Activated CD8-positive, alpha-beta memory T cell treated with anti-CD3 and anti-CD28 coated beads, Interleukin-2, amount 10 ng/mL, durations not matched to agents 7 days and 5 days (primary cell): Measurements from ENCODE around the gene S100A12. TPM values are rescaled to one million over a fixed set of nuclear protein-coding genes. Genes with fewer than 3 reads are reported as not detected.

Source experiments
- ATAC-seq: fragments of 150-1000 bp; cut with Tn5 transposase; one replicate; pipeline ENCODE4 v1.10.0; 2021; ENCODE audit warnings: moderate library complexity
- CTCF ChIA-PET: fragments of 350-600 bp; sonication (Branson Sonifier 250); formaldehyde crosslinking; loops from one replicate; lab custom pipeline; 2021; ENCODE audit warnings: antibody characterized with exemption; lab: Charles Lee
- DNase-seq: peaks from one replicate; pipeline ENCODE4 v3.0.0-alpha.2; 2020
- H3K27ac Mint-ChIP-seq: one replicate; pipeline ENCODE4 v1.8.0; 2021; ENCODE audit warnings: mild to moderate bottlenecking, mixed read lengths
- H3K27me3 Mint-ChIP-seq: one replicate; pipeline ENCODE4 v1.8.0; 2021; ENCODE audit warnings: mixed read lengths
- H3K36me3 Mint-ChIP-seq: one replicate; pipeline ENCODE4 v1.8.0; 2021; ENCODE audit warnings: mild to moderate bottlenecking, mixed read lengths
- H3K4me1 Mint-ChIP-seq: one replicate; pipeline ENCODE4 v1.8.0; 2021; ENCODE audit warnings: mixed read lengths
- H3K4me3 Mint-ChIP-seq: one replicate; pipeline ENCODE4 v1.8.0; 2021; ENCODE audit warnings: mild to moderate bottlenecking, moderate library complexity, mixed read lengths
- H3K9me3 Mint-ChIP-seq: one replicate; pipeline ENCODE4 v1.8.0; 2022; ENCODE audit warnings: low read depth, mixed read lengths
- total RNA-seq, 2 experiments: library from RNA; stranded (reverse); gene quantifications; one replicate each; pipeline ENCODE4 v1.2.3, GENCODE V29; 2021

The S100A12 gene
- total RNA-seq, 2 experiments from 2014 or later: not detected

- Mint-ChIP-seq H3K4me3 (no peak overlapping the region), H3K27me3 (peaks cover 35% of the 10 kb centered on the region), H3K4me1 (peaks cover 27% of the 10 kb centered on the region), H3K27ac (no peak overlapping the region), H3K9me3 (no peaks in the 10 kb centered on the region), H3K36me3 (no peaks in the 10 kb centered on the region)
- DNase-seq (no peak), ATAC-seq (peak; percentile 47)
- CTCF ChIA-PET: no interaction called here
These were observed 35.6 kb downstream of the S100A12 start for GRCh38 chr1:153339802-153340201.

- H3K4me1 Mint-ChIP-seq: peaks cover 16% of the 10 kb centered on the region
- H3K27ac Mint-ChIP-seq: no peak overlapping the region
- ATAC-seq (no peak), DNase-seq (no peak)
- no peaks in the 10 kb centered on the region for H3K9me3 Mint-ChIP-seq
- no peaks in the 10 kb centered on the region for H3K36me3 Mint-ChIP-seq
- H3K4me3 Mint-ChIP-seq: no peak overlapping the region
- CTCF ChIA-PET: interaction anchor here (1.8 kb wide), 1 partner anchor 157 kb away, joined by 5 read pairs; no protein-coding TSS in a partner anchor
- H3K27me3 Mint-ChIP-seq: peaks cover 31% of the 10 kb centered on the region
These were observed 37.2 kb downstream of the S100A12 start for GRCh38 chr1:153337980-153338853.

GRCh38 chr1:153336650-153337049 lies 38.8 kb downstream of the S100A12 start:
- Mint-ChIP-seq H3K27me3 (peaks cover 29% of the 10 kb centered on the region), H3K4me1 (peaks cover 16% of the 10 kb centered on the region), H3K27ac (no peak overlapping the region), H3K36me3 (no peaks in the 10 kb centered on the region), H3K4me3 (no peak overlapping the region), H3K9me3 (peaks cover 3% of the 10 kb centered on the region)
- DNase-seq (no peak), ATAC-seq (no peak)
- CTCF ChIA-PET: interaction anchor here (1.2 to 1.8 kb wide), 2 partner anchors 16 to 158 kb away, joined by 5 to 6 read pairs; no protein-coding TSS in a partner anchor

- no peaks in the 10 kb centered on the region for H3K36me3 Mint-ChIP-seq
These were observed 41.5 kb downstream of the S100A12 start for GRCh38 chr1:153333902-153334301.

GRCh38 chr1:153324912-153325311 lies 50.5 kb downstream of the S100A12 start:
- H3K4me1 Mint-ChIP-seq: no peaks in the 10 kb centered on the region
- H3K4me3 Mint-ChIP-seq: no peak overlapping the region
- H3K27me3 Mint-ChIP-seq: peaks cover 18% of the 10 kb centered on the region
- ATAC-seq (no peak), DNase-seq (no peak)
- no peaks in the 10 kb centered on the region for H3K36me3 Mint-ChIP-seq
- no peak overlapping the region for H3K27ac Mint-ChIP-seq
- peaks cover 6% of the 10 kb centered on the region for H3K9me3 Mint-ChIP-seq
- CTCF ChIA-PET: no interaction called here

More at GRCh38 chr1:153333902-153334301, 41.5 kb downstream of the S100A12 start:
- Mint-ChIP-seq H3K4me1 (no peaks in the 10 kb centered on the region), H3K4me3 (no peak overlapping the region), H3K27ac (no peak overlapping the region), H3K9me3 (peaks cover 9% of the 10 kb centered on the region), H3K27me3 (peaks cover 38% of the 10 kb centered on the region)
- CTCF ChIA-PET: no interaction called here
- DNase-seq (no peak), ATAC-seq (no peak)

Other genes with a start within 250 kb of the S100A12 start
- not detected for gene SPRR2G, start 224.7 kb downstream of the S100A12 start, total RNA-seq
- not detected for gene LELP1, start 172.2 kb downstream of the S100A12 start, total RNA-seq
- gene PRR9, start 158.0 kb downstream of the S100A12 start, total RNA-seq: not detected
- not detected for gene LORICRIN, start 115.9 kb downstream of the S100A12 start, total RNA-seq
- not detected for gene PGLYRP3, start 62.7 kb downstream of the S100A12 start, total RNA-seq
- gene PGLYRP4, start 26.8 kb downstream of the S100A12 start, total RNA-seq: not detected
- gene S100A9, start 17.8 kb downstream of the S100A12 start, total RNA-seq: not detected
- not detected for gene S100A8, start 15.5 kb upstream of the S100A12 start, total RNA-seq
- not detected for gene S100A7A, start 40.9 kb upstream of the S100A12 start, total RNA-seq
- gene S100A7, start 85.0 kb upstream of the S100A12 start, total RNA-seq: not detected
- gene S100A6, start 160.4 kb upstream of the S100A12 start, total RNA-seq: 100 to 1,000 TPM; 386 to 543 TPM
- 1 to 10 TPM; 1.6 to 3.0 TPM for gene S100A5, start 165.3 kb upstream of the S100A12 start, total RNA-seq
- gene S100A4, start 170.2 kb upstream of the S100A12 start, total RNA-seq: 100 to 1,000 TPM; 898 to 906 TPM
- not detected for gene S100A3, start 173.6 kb upstream of the S100A12 start, total RNA-seq
- gene S100A2, start 190.2 kb upstream of the S100A12 start, total RNA-seq: under 1 TPM; 0.50 to 0.96 TPM
- not detected for gene S100A16, start 237.5 kb upstream of the S100A12 start, total RNA-seq
- not detected for gene S100A14, start 240.7 kb upstream of the S100A12 start, total RNA-seq